Endothelial cell of umbilical vein (primary cell): ENCODE data around the gene LRRC27. TPM values are rescaled to one million over a fixed set of nuclear protein-coding genes. Genes with fewer than 3 reads are reported as not detected.

Source experiments
- BruUV-seq: library from RNA; stranded (reverse); fragments of 400-500 nt; replicated peaks from 2 replicates; lab custom pipeline; 2021; lab: Mats Ljungman, UMichigan
- CTCF ChIA-PET: fragments of 300-600, 350-600 bp; sonication (Branson Sonifier 250); formaldehyde crosslinking; loops from one replicate; lab custom pipeline; 2021; ENCODE audit warnings: antibody characterized with exemption, inconsistent platforms; lab: Charles Lee
- POLR2A ChIA-PET: fragments of 300-600, 350-600 bp; sonication (Branson Sonifier 250); formaldehyde crosslinking; loops from one replicate; lab custom pipeline; 2021; ENCODE audit warnings: antibody characterized with exemption, inconsistent platforms; lab: Charles Lee
- DNase-seq: peaks from one replicate; pipeline ENCODE4 v3.0.0-alpha.2; 2011; ENCODE audit warnings: low read depth, low spot score
- FAIRE-seq: peaks from 2 replicates; lab custom pipeline; 2011; peaks lifted over from hg19 to GRCh38; lab: Jason Lieb, UNC
- H2AFZ ChIP-seq: 2 replicates; pipeline ENCODE4 v1.6.0; 2012; ENCODE audit warnings: low read depth, low read length, control low read depth, inconsistent platforms
- H3K27ac ChIP-seq: 2 replicates; pipeline ENCODE4 v1.5.1; 2011; ENCODE audit warnings: low read depth, mild to moderate bottlenecking, control low read depth, low read length, moderate library complexity; ENCODE audit not compliant: insufficient read depth
- H3K27me3 ChIP-seq, 2 experiments: 2 replicates each; pipeline versions ENCODE4 v1.6.0 to v1.6.1; 2011; ENCODE audit warnings: low read length in 2 of 2, mixed read lengths in 1 of 2; ENCODE audit not compliant: control insufficient read depth in 2 of 2, insufficient read depth in 2 of 2
- H3K36me3 ChIP-seq, 2 experiments: 2 replicates in 1 of 2; 3 replicates in 1 of 2; pipeline ENCODE4 v1.5.1; 2011; ENCODE audit warnings: low read length in 2 of 2, mild to moderate bottlenecking in 1 of 2, moderate library complexity in 1 of 2; ENCODE audit not compliant: control insufficient read depth in 2 of 2, insufficient read depth in 2 of 2; ENCODE audit errors: extremely low read depth in 1 of 2
- H3K4me1 ChIP-seq: 3 replicates; pipeline ENCODE4 v1.5.1; 2011; ENCODE audit warnings: mild to moderate bottlenecking, low read length; ENCODE audit not compliant: control insufficient read depth, insufficient read depth; ENCODE audit errors: extremely low read depth
- H3K4me2 ChIP-seq: 2 replicates; pipeline ENCODE4 v1.6.1; 2011; ENCODE audit warnings: low read length, control low read depth, mixed read lengths; ENCODE audit not compliant: insufficient read depth
- H3K4me3 ChIP-seq, 3 experiments: fragments of 200-600 bp in 1 of 3; sonication (generic), shearing (Covaris generic) in 1 of 3; replicated peaks in 1 of 3; 2 replicates each; pipeline ENCODE4 v1.5.1; 2011 to 2016; ENCODE audit warnings: control low read depth in 3 of 3, low read length in 3 of 3, mild to moderate bottlenecking in 2 of 3, inconsistent platforms in 1 of 3, low read depth in 1 of 3, moderate library complexity in 1 of 3; ENCODE audit not compliant: insufficient read depth in 1 of 3
- H3K79me2 ChIP-seq: 2 replicates; pipeline ENCODE4 v1.6.0; 2012; ENCODE audit warnings: low read length, inconsistent platforms; ENCODE audit not compliant: control insufficient read depth, insufficient read depth
- H3K9ac ChIP-seq: replicated peaks from 2 replicates; pipeline ENCODE3; 2011; ENCODE audit warnings: low read length, control low read depth; ENCODE audit not compliant: insufficient read depth; ENCODE audit errors: extremely low read depth
- H3K9me1 ChIP-seq: replicated peaks from 3 replicates; pipeline ENCODE4 v1.6.0; 2011; ENCODE audit warnings: mild to moderate bottlenecking, low read length; ENCODE audit not compliant: control insufficient read depth, insufficient read depth; ENCODE audit errors: extremely low read depth
- H3K9me3 ChIP-seq: replicated peaks from 2 replicates; pipeline ENCODE4 v1.5.1; 2012; ENCODE audit warnings: low read length, inconsistent platforms; ENCODE audit not compliant: control insufficient read depth, insufficient read depth
- H4K20me1 ChIP-seq: replicated peaks from 2 replicates; pipeline ENCODE3; 2011; ENCODE audit warnings: mild to moderate bottlenecking, low read length; ENCODE audit not compliant: control insufficient read depth, insufficient read depth; ENCODE audit errors: extremely low read depth
- EZH2 ChIP-seq: IDR thresholded peaks from 2 replicates; pipeline ENCODE4 v1.6.1; 2012; ENCODE audit warnings: borderline replicate concordance, low read depth, mild to moderate bottlenecking, moderate library complexity, low read length, inconsistent platforms; ENCODE audit not compliant: severe bottlenecking
- FOS ChIP-seq: IDR thresholded peaks from 2 replicates; pipeline ENCODE4 v1.6.1; 2011; ENCODE audit warnings: mild to moderate bottlenecking, low read length, moderate library complexity, borderline replicate concordance; ENCODE audit not compliant: insufficient read depth
- GATA2 ChIP-seq: IDR thresholded peaks from 2 replicates; pipeline ENCODE4 v1.7.0; 2011; ENCODE audit warnings: low read depth, mild to moderate bottlenecking, moderate library complexity, mixed read lengths, low read length; ENCODE audit not compliant: insufficient read length, insufficient read depth
- JUN ChIP-seq: IDR thresholded peaks from 2 replicates; pipeline ENCODE4 v1.6.1; 2011; ENCODE audit warnings: borderline replicate concordance, low read depth; ENCODE audit not compliant: insufficient read length, insufficient read depth
- MYC ChIP-seq: IDR thresholded peaks from one replicate; pipeline ENCODE4 v1.6.1; 2011; ENCODE audit warnings: mild to moderate bottlenecking, low read depth, low read length
- POLR2A ChIP-seq: IDR thresholded peaks from 2 replicates; pipeline ENCODE4 v1.6.1; 2012; ENCODE audit warnings: low read depth, mild to moderate bottlenecking, control low read depth, low read length
- POLR2AphosphoS5 ChIP-seq: IDR thresholded peaks from 2 replicates; pipeline ENCODE4 v1.6.1; 2012; ENCODE audit warnings: low read depth, mild to moderate bottlenecking, control low read depth, low read length, moderate library complexity; ENCODE audit not compliant: insufficient read depth
- dilution Hi-C: fragments of 300-500 bp; cut with MboI; formaldehyde crosslinking; loops from one replicate; pipeline ENCODE4 v1.15.0; 2019; ENCODE audit warnings: low sequenced_read_pairs; ENCODE audit not compliant: extremely low pct_ligation_motif_present
- intact Hi-C: fragments of 100-400 bp; cut with micrococcal nuclease; formaldehyde crosslinking; loops from one replicate; pipeline ENCODE4 v1.10.0; 2022
- polyA plus RNA-seq, 4 experiments: library from polyadenylated mRNA; depleted of rRNA in 3 of 4; stranded (reverse) in 3 of 4; unstranded in 1 of 4; fragments of >200 nt; gene quantifications; 2 replicates each; pipeline versions ENCODE4 v1.2.1 to v1.2.3, GENCODE V29; 2011 to 2012; ENCODE audit warnings: missing spikeins in 1 of 4
- total RNA-seq: library from RNA; stranded (reverse); gene quantifications from 2 replicates; pipeline ENCODE4 v1.2.3, GENCODE V29; 2021
- TF ChIP-seq, protein P1 (sequence below): IDR thresholded peaks from 2 replicates; pipeline ENCODE4 v1.6.1; 2011; ENCODE audit not compliant: insufficient read depth, insufficient read length
- TF ChIP-seq, protein P2 (sequence below), 2 donors: IDR thresholded peaks; 1 replicate in 1 of 2; 2 replicates in 1 of 2; pipeline ENCODE4 v1.5.1; 2011; ENCODE audit warnings: low read length in 2 of 2, mild to moderate bottlenecking in 2 of 2, moderate library complexity in 2 of 2, control low read depth in 1 of 2, inconsistent platforms in 1 of 2, low read depth in 1 of 2; ENCODE audit not compliant: insufficient read depth in 1 of 2; ENCODE audit errors: extremely low read depth in 1 of 2

The LRRC27 gene
- total and polyA plus RNA-seq, 2 donors (not counting 3 experiments of a cell fraction or from before 2014, with no cell fraction given), result 8.3 to 13.6 TPM

- TF ChIP-seq POLR2A, result no peak
- TF ChIP-seq, protein P1, sequence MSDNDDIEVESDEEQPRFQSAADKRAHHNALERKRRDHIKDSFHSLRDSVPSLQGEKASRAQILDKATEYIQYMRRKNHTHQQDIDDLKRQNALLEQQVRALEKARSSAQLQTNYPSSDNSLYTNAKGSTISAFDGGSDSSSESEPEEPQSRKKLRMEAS, result no peak
- TF ChIP-seq JUN, result no peak
- TF ChIP-seq MYC, result no peak
- no peak for TF ChIP-seq EZH2
- no peak for TF ChIP-seq FOS
- TF ChIP-seq POLR2AphosphoS5, result no peak
- TF ChIP-seq, protein P2, sequence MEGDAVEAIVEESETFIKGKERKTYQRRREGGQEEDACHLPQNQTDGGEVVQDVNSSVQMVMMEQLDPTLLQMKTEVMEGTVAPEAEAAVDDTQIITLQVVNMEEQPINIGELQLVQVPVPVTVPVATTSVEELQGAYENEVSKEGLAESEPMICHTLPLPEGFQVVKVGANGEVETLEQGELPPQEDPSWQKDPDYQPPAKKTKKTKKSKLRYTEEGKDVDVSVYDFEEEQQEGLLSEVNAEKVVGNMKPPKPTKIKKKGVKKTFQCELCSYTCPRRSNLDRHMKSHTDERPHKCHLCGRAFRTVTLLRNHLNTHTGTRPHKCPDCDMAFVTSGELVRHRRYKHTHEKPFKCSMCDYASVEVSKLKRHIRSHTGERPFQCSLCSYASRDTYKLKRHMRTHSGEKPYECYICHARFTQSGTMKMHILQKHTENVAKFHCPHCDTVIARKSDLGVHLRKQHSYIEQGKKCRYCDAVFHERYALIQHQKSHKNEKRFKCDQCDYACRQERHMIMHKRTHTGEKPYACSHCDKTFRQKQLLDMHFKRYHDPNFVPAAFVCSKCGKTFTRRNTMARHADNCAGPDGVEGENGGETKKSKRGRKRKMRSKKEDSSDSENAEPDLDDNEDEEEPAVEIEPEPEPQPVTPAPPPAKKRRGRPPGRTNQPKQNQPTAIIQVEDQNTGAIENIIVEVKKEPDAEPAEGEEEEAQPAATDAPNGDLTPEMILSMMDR (IDR thresholded peaks at IDR 0.05; ENCODE audit: extremely low read depth in 1 of 2, insufficient read depth in 1 of 2, low read depth in 1 of 2, low read length in 2 of 2), result no peak
- no peak for TF ChIP-seq GATA2
- peaks cover 0 to 3% of the 10 kb centered on the region in 2 experiments for H3K36me3 ChIP-seq
- intact Hi-C loops, result no loop called here
- H2AFZ ChIP-seq, result no peak overlapping the region
- ChIA-PET CTCF (interaction anchor here (1.1 kb wide), 1 partner anchor 13 kb away, joined by 4 read pairs; no protein-coding TSS in a partner anchor), POLR2A (no interaction called here)
- H3K9me1 ChIP-seq, result no peaks in the 10 kb centered on the region
- H3K79me2 ChIP-seq, result no peaks in the 10 kb centered on the region
- dilution Hi-C loops, result no loop called here
- no peaks in the 10 kb centered on the region for H3K4me1 ChIP-seq
- H3K4me2 ChIP-seq, result no peak overlapping the region
- no peaks in the 10 kb centered on the region for H3K9me3 ChIP-seq
- H3K4me3 ChIP-seq, result no peak overlapping the region
- no peaks in the 10 kb centered on the region for H4K20me1 ChIP-seq
- H3K27ac ChIP-seq, result no peak overlapping the region
- no TSS peak for BruUV-seq
- no peak overlapping the region for H3K9ac ChIP-seq
- FAIRE-seq, result no peak
- no peak for DNase-seq
- no peaks in the 10 kb centered on the region for H3K27me3 ChIP-seq
Measured at GRCh38 chr10:132347931-132348267, 15.9 kb downstream of the LRRC27 start.
